ENCODE measurements around the gene NUP43.

The NUP43 gene, protein sequence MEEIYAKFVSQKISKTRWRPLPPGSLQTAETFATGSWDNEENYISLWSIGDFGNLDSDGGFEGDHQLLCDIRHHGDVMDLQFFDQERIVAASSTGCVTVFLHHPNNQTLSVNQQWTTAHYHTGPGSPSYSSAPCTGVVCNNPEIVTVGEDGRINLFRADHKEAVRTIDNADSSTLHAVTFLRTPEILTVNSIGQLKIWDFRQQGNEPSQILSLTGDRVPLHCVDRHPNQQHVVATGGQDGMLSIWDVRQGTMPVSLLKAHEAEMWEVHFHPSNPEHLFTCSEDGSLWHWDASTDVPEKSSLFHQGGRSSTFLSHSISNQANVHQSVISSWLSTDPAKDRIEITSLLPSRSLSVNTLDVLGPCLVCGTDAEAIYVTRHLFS

DNA sequence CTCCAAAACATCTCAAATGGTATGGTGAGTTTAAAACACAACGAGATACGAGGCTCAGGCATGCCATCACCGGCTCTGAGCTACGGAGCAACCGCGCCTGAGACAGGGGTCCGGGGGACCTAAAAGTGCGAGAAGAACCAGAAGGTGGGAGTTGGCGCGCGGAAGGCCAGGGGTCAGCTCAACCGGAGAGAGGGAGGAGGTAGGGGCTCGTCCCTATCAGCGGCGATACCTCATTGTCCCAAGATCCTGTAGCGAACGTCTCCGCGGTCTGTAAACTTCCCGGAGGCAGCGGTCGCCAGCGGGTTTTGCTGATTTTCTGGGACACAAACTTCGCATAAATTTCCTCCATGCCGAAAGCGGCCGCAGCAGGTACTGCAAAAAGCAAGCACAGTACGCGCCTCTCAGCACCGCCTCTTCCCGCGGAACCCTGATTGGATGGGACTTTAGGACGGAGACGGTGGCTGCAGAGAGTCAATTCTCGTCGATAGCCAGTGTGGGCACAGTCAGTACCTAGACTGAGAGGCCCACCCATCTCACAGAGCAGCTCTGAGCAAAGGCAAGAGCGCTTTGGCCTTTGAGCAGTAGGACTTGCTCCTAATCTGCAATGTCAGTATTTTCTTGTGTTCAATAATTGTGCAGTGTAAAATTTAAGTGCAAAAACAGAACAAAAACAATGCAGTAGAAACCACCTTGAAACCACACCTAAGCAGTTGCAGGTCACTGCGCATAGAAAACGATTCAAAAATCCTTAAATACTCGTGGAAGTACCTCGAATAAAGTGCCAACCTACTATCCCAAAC lies at the start of gene NUP43:
NUP43 (minus strand) TSS at position 383 of the 800 bp plus-strand sequence; CDS start at position 349, 34 bp downstream.
- peak within 1 kb of the TSS; percentile 54 for H3K4me2 ChIP-seq
- peak within 1 kb of the TSS; percentile 37 for H3K27ac ChIP-seq
- H2AFZ ChIP-seq (ENCODE audit: low read depth) = peak within 1 kb of the TSS; percentile 88
- no peaks in the 10 kb centered on the region for H3K27me3 ChIP-seq (ENCODE audit: insufficient read depth, low read depth)
- peaks cover 41% of the 10 kb centered on the region for H3K79me2 ChIP-seq (ENCODE audit: insufficient read depth, low read depth)
- no peaks in the 10 kb centered on the region for H4K20me1 ChIP-seq (ENCODE audit: insufficient read depth)
- H3K4me1 ChIP-seq (ENCODE audit: low read depth, poor library complexity, severe bottlenecking) = peaks cover 19% of the 10 kb centered on the region
- peak within 1 kb of the TSS; percentile 70 for H3K4me3 ChIP-seq (IDR thresholded peaks at IDR 0.05; ENCODE audit: insufficient read depth, low read depth, low read length)
- TF ChIP-seq, protein P1, sequence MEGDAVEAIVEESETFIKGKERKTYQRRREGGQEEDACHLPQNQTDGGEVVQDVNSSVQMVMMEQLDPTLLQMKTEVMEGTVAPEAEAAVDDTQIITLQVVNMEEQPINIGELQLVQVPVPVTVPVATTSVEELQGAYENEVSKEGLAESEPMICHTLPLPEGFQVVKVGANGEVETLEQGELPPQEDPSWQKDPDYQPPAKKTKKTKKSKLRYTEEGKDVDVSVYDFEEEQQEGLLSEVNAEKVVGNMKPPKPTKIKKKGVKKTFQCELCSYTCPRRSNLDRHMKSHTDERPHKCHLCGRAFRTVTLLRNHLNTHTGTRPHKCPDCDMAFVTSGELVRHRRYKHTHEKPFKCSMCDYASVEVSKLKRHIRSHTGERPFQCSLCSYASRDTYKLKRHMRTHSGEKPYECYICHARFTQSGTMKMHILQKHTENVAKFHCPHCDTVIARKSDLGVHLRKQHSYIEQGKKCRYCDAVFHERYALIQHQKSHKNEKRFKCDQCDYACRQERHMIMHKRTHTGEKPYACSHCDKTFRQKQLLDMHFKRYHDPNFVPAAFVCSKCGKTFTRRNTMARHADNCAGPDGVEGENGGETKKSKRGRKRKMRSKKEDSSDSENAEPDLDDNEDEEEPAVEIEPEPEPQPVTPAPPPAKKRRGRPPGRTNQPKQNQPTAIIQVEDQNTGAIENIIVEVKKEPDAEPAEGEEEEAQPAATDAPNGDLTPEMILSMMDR (conservative IDR thresholded peaks at IDR 0.05; ENCODE audit: low read depth, low read length) = peak; percentile 46; the same call in 1 of the 2 replicates
- 0 out of 2 replicates have a peak, but pooled peaks cover 2% of the 10 kb centered on the region for H3K36me3 ChIP-seq (ENCODE audit: insufficient read depth)
- peak within 1 kb of the TSS; percentile 61 for H3K9ac ChIP-seq

- Histone ChIP-seq H3K36me3 (ENCODE audit: insufficient read depth) (no peaks in the 10 kb centered on the region), H3K4me3 (IDR thresholded peaks at IDR 0.05; ENCODE audit: insufficient read depth, low read depth, low read length) (no peak overlapping the region), H3K4me1 (ENCODE audit: low read depth, poor library complexity, severe bottlenecking) (no peaks in the 10 kb centered on the region), H3K4me2 (no peak overlapping the region), H4K20me1 (ENCODE audit: insufficient read depth) (no peaks in the 10 kb centered on the region), H3K79me2 (ENCODE audit: insufficient read depth, low read depth) (no peaks in the 10 kb centered on the region), H3K27me3 (ENCODE audit: insufficient read depth, low read depth) (no peaks in the 10 kb centered on the region), H3K9ac (no peak overlapping the region), H2AFZ (ENCODE audit: low read depth) (no peak overlapping the region), H3K27ac (no peak overlapping the region)
- TF ChIP-seq, protein P1 (conservative IDR thresholded peaks at IDR 0.05; ENCODE audit: low read depth, low read length) = no peak
Observed at GRCh38 chr6:149783551-149783950, 37.2 kb upstream of the NUP43 start.

DNA sequence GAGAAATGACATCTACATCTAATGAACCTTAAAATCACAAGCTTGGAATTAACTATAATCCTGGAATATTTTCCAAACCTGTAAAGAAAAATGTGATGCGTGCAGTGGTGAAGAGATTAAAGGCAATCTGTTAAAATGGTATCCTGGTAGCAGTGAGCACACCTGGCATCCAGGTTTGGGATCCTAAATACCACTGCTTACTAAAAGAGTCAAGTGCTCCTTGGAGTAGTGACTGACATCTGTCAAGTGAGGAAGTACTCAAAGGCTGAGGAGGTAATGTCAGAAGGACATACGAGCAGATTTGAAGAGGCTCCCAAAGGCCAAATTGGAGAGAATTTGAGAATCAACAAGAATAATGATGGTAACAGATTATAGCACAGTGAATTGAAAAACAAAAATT lies 36.0 kb upstream of the NUP43 start:
- TF ChIP-seq, protein P1 (conservative IDR thresholded peaks at IDR 0.05; ENCODE audit: low read depth, low read length) = no peak
- Histone ChIP-seq H3K27ac (no peak overlapping the region), H3K4me3 (IDR thresholded peaks at IDR 0.05; ENCODE audit: insufficient read depth, low read depth, low read length) (no peak overlapping the region), H3K79me2 (ENCODE audit: insufficient read depth, low read depth) (no peaks in the 10 kb centered on the region), H3K27me3 (ENCODE audit: insufficient read depth, low read depth) (no peaks in the 10 kb centered on the region), H3K36me3 (ENCODE audit: insufficient read depth) (no peaks in the 10 kb centered on the region), H2AFZ (ENCODE audit: low read depth) (no peak overlapping the region), H3K4me2 (no peak overlapping the region), H3K9ac (no peak overlapping the region), H4K20me1 (ENCODE audit: insufficient read depth) (no peaks in the 10 kb centered on the region), H3K4me1 (ENCODE audit: low read depth, poor library complexity, severe bottlenecking) (no peaks in the 10 kb centered on the region)

DNA sequence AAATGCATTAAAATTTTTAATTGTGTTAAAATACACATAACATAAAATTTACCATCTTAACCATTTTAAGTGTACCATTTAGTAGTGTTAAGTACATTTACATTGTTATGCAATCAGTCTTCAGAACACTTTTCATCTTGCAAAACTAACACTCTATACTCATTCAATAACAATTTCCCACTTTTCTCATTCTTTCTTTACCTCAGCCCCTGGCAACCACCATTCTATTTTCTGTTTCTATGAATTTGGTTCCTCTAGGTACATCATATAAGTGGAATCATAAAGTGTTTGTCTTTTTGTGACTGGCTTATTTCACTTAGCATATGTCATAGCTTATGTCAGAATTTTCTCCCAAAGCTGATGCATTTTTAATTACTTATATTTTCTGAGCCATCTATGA lies 35.4 kb upstream of the NUP43 start:
- H3K27me3 ChIP-seq (ENCODE audit: insufficient read depth, low read depth) = no peaks in the 10 kb centered on the region
- TF ChIP-seq, protein P1 (conservative IDR thresholded peaks at IDR 0.05; ENCODE audit: low read depth, low read length) = no peak
- H3K4me3 ChIP-seq (IDR thresholded peaks at IDR 0.05; ENCODE audit: insufficient read depth, low read depth, low read length) = no peak overlapping the region
- no peaks in the 10 kb centered on the region for H3K4me1 ChIP-seq (ENCODE audit: low read depth, poor library complexity, severe bottlenecking)
- H3K9ac ChIP-seq = no peak overlapping the region
- H4K20me1 ChIP-seq (ENCODE audit: insufficient read depth) = no peaks in the 10 kb centered on the region
- H3K36me3 ChIP-seq (ENCODE audit: insufficient read depth) = no peaks in the 10 kb centered on the region
- H2AFZ ChIP-seq (ENCODE audit: low read depth) = no peak overlapping the region
- no peaks in the 10 kb centered on the region for H3K79me2 ChIP-seq (ENCODE audit: insufficient read depth, low read depth)
- no peak overlapping the region for H3K4me2 ChIP-seq
- no peak overlapping the region for H3K27ac ChIP-seq
